H9 (cell line): ENCODE measurements around the gene DUSP15. TPM values are rescaled to one million over a fixed set of nuclear protein-coding genes. Genes with fewer than 3 reads are reported as not detected.

Source experiments
- DNase-seq: peaks from one replicate; pipeline ENCODE4 v3.0.0-alpha.2; 2017
- H2AFZ ChIP-seq: one replicate; pipeline ENCODE4 v1.6.1; 2013; ENCODE audit warnings: mild to moderate bottlenecking, low read length, control low read depth, moderate library complexity
- H2AK5ac ChIP-seq: 2 replicates; pipeline ENCODE4 v1.6.1; 2013; ENCODE audit warnings: low read length, control low read depth, mixed read lengths; ENCODE audit not compliant: insufficient read length
- H2BK120ac ChIP-seq: one replicate; pipeline ENCODE4 v1.6.1; 2013; ENCODE audit warnings: low read depth, mild to moderate bottlenecking, low read length, control low read depth, inconsistent platforms; ENCODE audit not compliant: poor library complexity, severe bottlenecking
- H2BK12ac ChIP-seq: 2 replicates; pipeline ENCODE4 v1.6.1; 2013; ENCODE audit warnings: low read length, control low read depth, mixed read lengths, low read depth; ENCODE audit not compliant: insufficient read length
- H2BK15ac ChIP-seq: 2 replicates; pipeline ENCODE4 v1.6.1; 2013; ENCODE audit warnings: low read depth, low read length, control low read depth
- H2BK20ac ChIP-seq: one replicate; pipeline ENCODE4 v1.6.1; 2013; ENCODE audit warnings: low read depth, mild to moderate bottlenecking, low read length, control low read depth, inconsistent platforms; ENCODE audit not compliant: poor library complexity, severe bottlenecking
- H2BK5ac ChIP-seq: 2 replicates; pipeline ENCODE4 v1.6.1; 2013; ENCODE audit warnings: low read length, control low read depth, mixed read lengths; ENCODE audit not compliant: insufficient read length
- H3K14ac ChIP-seq: 2 replicates; pipeline ENCODE4 v1.6.1; 2013; ENCODE audit warnings: low read length, control low read depth; ENCODE audit not compliant: insufficient read depth
- H3K18ac ChIP-seq: 2 replicates; pipeline ENCODE4 v1.6.1; 2013; ENCODE audit warnings: low read depth, mild to moderate bottlenecking, mixed read lengths, low read length, control low read depth; ENCODE audit not compliant: insufficient read length
- H3K23ac ChIP-seq: 2 replicates; pipeline ENCODE4 v1.6.1; 2013; ENCODE audit warnings: low read length, control low read depth, mixed read lengths, low read depth; ENCODE audit not compliant: insufficient read length
- H3K23me2 ChIP-seq: 2 replicates; pipeline ENCODE4 v1.6.1; 2013; ENCODE audit warnings: low read depth, mild to moderate bottlenecking, mixed read lengths, low read length, control low read depth; ENCODE audit not compliant: insufficient read length, poor library complexity, severe bottlenecking
- H3K27ac ChIP-seq: 2 replicates; pipeline ENCODE4 v1.5.1; 2013; ENCODE audit warnings: low read length, control low read depth, mixed read lengths, low read depth; ENCODE audit not compliant: insufficient read length
- H3K27me3 ChIP-seq: 2 replicates; pipeline ENCODE4 v1.6.1; 2013; ENCODE audit warnings: low read length, control low read depth, inconsistent platforms; ENCODE audit not compliant: insufficient read depth
- H3K4ac ChIP-seq: 2 replicates; pipeline ENCODE4 v1.6.1; 2013; ENCODE audit warnings: low read depth, mild to moderate bottlenecking, control low read depth, inconsistent platforms, low read length, moderate library complexity
- H3K4me1 ChIP-seq: 2 replicates; pipeline ENCODE4 v1.6.1; 2013; ENCODE audit warnings: low read length, control low read depth, inconsistent platforms; ENCODE audit not compliant: insufficient read depth
- H3K4me2 ChIP-seq: 2 replicates; pipeline ENCODE4 v1.6.1; 2013; ENCODE audit warnings: low read length, control low read depth, mixed read lengths; ENCODE audit not compliant: insufficient read length, insufficient read depth
- H3K56ac ChIP-seq: 2 replicates; pipeline ENCODE4 v1.6.1; 2013; ENCODE audit warnings: low read depth, mild to moderate bottlenecking, mixed read lengths, low read length, control low read depth; ENCODE audit not compliant: insufficient read length
- H3K79me1 ChIP-seq: 2 replicates; pipeline ENCODE4 v1.6.1; 2013; ENCODE audit warnings: low read depth, mild to moderate bottlenecking, moderate library complexity, low read length, control low read depth, inconsistent platforms; ENCODE audit not compliant: insufficient read depth, poor library complexity, severe bottlenecking
- H3K79me2 ChIP-seq: 2 replicates; pipeline ENCODE4 v1.6.1; 2013; ENCODE audit warnings: low read length, control low read depth, inconsistent platforms; ENCODE audit not compliant: insufficient read depth
- H3K9ac ChIP-seq: 2 replicates; pipeline ENCODE4 v1.6.1; 2013; ENCODE audit warnings: low read length, control low read depth, mixed read lengths; ENCODE audit not compliant: insufficient read length; ENCODE audit errors: extremely low read depth
- H3K9me3 ChIP-seq: one replicate; pipeline ENCODE4 v1.6.1; 2013; ENCODE audit warnings: low read depth, low read length, inconsistent platforms; ENCODE audit not compliant: control insufficient read depth
- H3T11ph ChIP-seq: one replicate; pipeline ENCODE4 v1.6.1; 2013; ENCODE audit warnings: mild to moderate bottlenecking, low read length, control low read depth, inconsistent platforms
- H4K20me1 ChIP-seq: one replicate; pipeline ENCODE4 v1.6.1; 2013; ENCODE audit not compliant: control insufficient read depth, insufficient read length, insufficient read depth
- H4K5ac ChIP-seq: 2 replicates; pipeline ENCODE4 v1.6.1; 2013; ENCODE audit warnings: low read depth, mild to moderate bottlenecking, mixed read lengths, low read length, control low read depth; ENCODE audit not compliant: insufficient read length
- H4K8ac ChIP-seq: replicated peaks from 2 replicates; pipeline ENCODE4 v1.6.1; 2013; ENCODE audit warnings: low read length, control low read depth, mixed read lengths, low read depth; ENCODE audit not compliant: insufficient read length
- H4K91ac ChIP-seq: 2 replicates; pipeline ENCODE4 v1.6.1; 2013; ENCODE audit warnings: low read depth, mild to moderate bottlenecking, moderate library complexity, mixed read lengths, low read length, control low read depth; ENCODE audit not compliant: insufficient read length
- H3K27ac Mint-ChIP-seq, 3 experiments: 2 replicates in 2 of 3; 3 replicates in 1 of 3; pipeline ENCODE4 v1.8.0; 2020 to 2021; ENCODE audit warnings: mixed read lengths in 3 of 3, mild to moderate bottlenecking in 1 of 3, moderate library complexity in 1 of 3
- H3K27me3 Mint-ChIP-seq: 2 replicates; pipeline ENCODE4 v1.8.0; 2021; ENCODE audit warnings: low read depth, mild to moderate bottlenecking, moderate library complexity, mixed read lengths
- H3K36me3 Mint-ChIP-seq, 3 experiments: 2 replicates in 2 of 3; 3 replicates in 1 of 3; pipeline ENCODE4 v1.8.0; 2020 to 2021; ENCODE audit warnings: low read depth in 3 of 3, mixed read lengths in 3 of 3; ENCODE audit not compliant: insufficient read depth in 1 of 3
- H3K4me1 Mint-ChIP-seq, 2 experiments: 2 replicates each; pipeline ENCODE4 v1.8.0; 2020; ENCODE audit warnings: mixed read lengths in 2 of 2
- H3K4me3 Mint-ChIP-seq, 2 experiments: 2 replicates in 1 of 2; 3 replicates in 1 of 2; pipeline ENCODE4 v1.8.0; 2020 to 2021; ENCODE audit warnings: mild to moderate bottlenecking in 2 of 2, mixed read lengths in 2 of 2, moderate library complexity in 1 of 2
- H3K9me3 Mint-ChIP-seq, 2 experiments: 2 replicates in 1 of 2; 3 replicates in 1 of 2; pipeline ENCODE4 v1.8.0; 2020; ENCODE audit warnings: mild to moderate bottlenecking in 2 of 2, mixed read lengths in 2 of 2, moderate library complexity in 1 of 2
- CTCF ChIP-seq: fragments of 200-600 bp; sonication (generic); conservative IDR thresholded peaks from 3 replicates; pipeline ENCODE4 v1.8.0; 2021; ENCODE audit warnings: antibody characterized with exemption, mild to moderate bottlenecking
- WGBS: extraction: QIAGEN DNeasy Blood & Tissue Kit; methylation state at CpG from one replicate; pipeline ENCODE4 v1.1.7; 2013; ENCODE audit warnings: missing lambda C conversion rate, low lambda C conversion rate, mixed read lengths; ENCODE audit not compliant: insufficient read length; ENCODE audit errors: extremely low coverage; 5-methylcytosine and 5-hydroxymethylcytosine counted together
- total RNA-seq: library from RNA; stranded (reverse); gene quantifications from 2 replicates; pipeline ENCODE4 v1.2.1, GENCODE V29; 2021

Gene DUSP15
- total RNA-seq, 1 experiment from 2014 or later, result 5.6 TPM

- DNase-seq, result no peak
- no peak overlapping the region for H4K5ac ChIP-seq
- H3K23ac ChIP-seq, result no peak overlapping the region
- no peaks in the 10 kb centered on the region; a peak in 1 of 7 replicates for H3K36me3 Mint-ChIP-seq
- no peak overlapping the region for H2BK20ac ChIP-seq
- peaks cover 3% of the 10 kb centered on the region; the same call in 1 of the 2 replicates for H3K4me1 ChIP-seq
- no peak overlapping the region for H2BK15ac ChIP-seq
- no peak overlapping the region for H3K27ac ChIP-seq
- WGBS, result no CpG with 5 or more reads among the region's 9 CpGs
- TF ChIP-seq CTCF, result no peak
- H4K20me1 ChIP-seq, result no peaks in the 10 kb centered on the region
- H4K8ac ChIP-seq, result no peak overlapping the region
- no peak overlapping the region for H2BK120ac ChIP-seq
- H2BK5ac ChIP-seq, result no peak overlapping the region
- no peak overlapping the region for H2BK12ac ChIP-seq
- no peaks in the 10 kb centered on the region for H3K79me1 ChIP-seq
- H3K4ac ChIP-seq, result no peak overlapping the region
- H3K14ac ChIP-seq, result no peak overlapping the region
- H3K27ac Mint-ChIP-seq, result no peak overlapping the region
- no peaks in the 10 kb centered on the region for H3K79me2 ChIP-seq
- no peak overlapping the region for H3K56ac ChIP-seq
- H3K4me3 Mint-ChIP-seq, result no peak overlapping the region
- no peak overlapping the region for H2AFZ ChIP-seq
- no peak overlapping the region for H3K9ac ChIP-seq
- H3K27me3 Mint-ChIP-seq, result peaks cover 34% of the 10 kb centered on the region
- H4K91ac ChIP-seq, result no peak overlapping the region
- H3K9me3 Mint-ChIP-seq, result no peaks in the 10 kb centered on the region
- H3K23me2 ChIP-seq, result peaks cover 13% of the 10 kb centered on the region
- no peak overlapping the region for H2AK5ac ChIP-seq
- H3K18ac ChIP-seq, result no peak overlapping the region
- no peak overlapping the region for H3T11ph ChIP-seq
- no peaks in the 10 kb centered on the region for H3K9me3 ChIP-seq
- H3K4me2 ChIP-seq, result no peak overlapping the region
- no peaks in the 10 kb centered on the region for H3K27me3 ChIP-seq
- peaks cover 30 to 33% of the 10 kb centered on the region in 2 experiments for H3K4me1 Mint-ChIP-seq
Measured at GRCh38 chr20:31863296-31864085, 6.8 kb downstream of the DUSP15 start.
